HG03571 (cell line): ENCODE results near the gene NRBF2.
"Not testable (repeated sequence)": the region's sequence is repeated elsewhere in the genome, so short reads cannot be mapped to it uniquely, and the experiment has no call there.

Experiments
- ATAC-seq: cut with Tn5 transposase; IDR thresholded peaks from one replicate; pipeline ENCODE4 v1.9.1; 2021; ENCODE audit not compliant: unreplicated experiment

The NRBF2 gene

DNA sequence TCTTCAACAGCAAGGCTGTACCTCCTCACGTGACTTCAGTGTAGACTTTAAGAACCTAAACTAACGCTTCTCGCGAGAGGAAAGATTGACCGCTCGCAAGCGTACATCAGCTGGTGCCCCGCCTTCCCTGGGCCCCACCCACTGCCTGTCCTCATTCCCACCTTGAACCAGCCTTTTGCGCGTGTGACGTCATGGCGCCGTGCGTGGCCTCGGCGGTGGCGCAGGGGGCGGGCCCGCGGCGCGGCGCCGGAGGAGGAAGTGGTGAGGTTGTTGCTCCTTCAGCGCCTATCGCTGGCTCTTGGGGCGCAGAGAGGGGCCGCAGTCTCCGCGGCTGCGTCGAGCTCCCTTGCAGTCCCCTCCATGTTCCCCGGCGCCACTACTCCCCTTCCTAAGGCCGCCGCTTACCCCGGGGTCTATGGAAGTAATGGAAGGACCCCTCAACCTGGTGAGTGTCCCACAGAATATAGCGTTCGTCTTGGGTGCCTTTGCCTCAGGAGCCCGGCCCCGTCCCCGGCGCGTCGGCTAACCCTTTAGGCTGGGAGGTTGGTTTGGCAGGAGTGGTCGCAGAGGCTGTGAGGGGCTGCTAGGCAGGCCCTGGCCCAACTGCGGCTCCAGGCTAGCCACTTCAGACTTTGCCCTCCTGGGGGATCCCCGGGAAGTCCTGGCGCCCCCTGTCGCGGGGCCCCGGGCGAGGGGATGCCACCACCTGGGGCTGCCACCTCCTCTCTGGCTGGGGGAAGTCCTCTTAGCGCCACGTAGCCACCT, at the start of gene NRBF2:
Gene NRBF2 (plus strand): TSS at position 273 of the 765 bp plus-strand sequence. CDS start 143 bp downstream, at position 416.
- peak; percentile 97 for ATAC-seq

DNA sequence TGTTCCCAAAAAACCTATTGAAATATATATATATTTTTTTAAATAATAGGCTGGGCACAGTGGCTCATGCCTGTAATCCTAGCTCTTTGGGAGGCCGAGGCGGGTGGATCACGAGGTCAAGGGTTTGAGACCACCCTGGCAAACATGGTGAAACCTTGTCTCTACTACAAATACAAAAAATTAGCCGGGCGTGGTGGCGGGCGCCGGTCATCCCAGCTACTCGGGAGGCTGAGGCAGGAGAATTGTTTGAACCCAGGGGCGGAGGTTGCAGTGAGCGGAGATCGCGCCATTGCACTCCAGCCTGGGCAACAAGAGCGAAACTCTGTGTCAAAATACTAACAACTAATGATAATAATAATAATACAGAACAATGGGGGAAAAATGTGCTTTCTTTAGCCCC, 49.7 kb upstream of the NRBF2 start:
- not testable (repeated sequence) for ATAC-seq

DNA sequence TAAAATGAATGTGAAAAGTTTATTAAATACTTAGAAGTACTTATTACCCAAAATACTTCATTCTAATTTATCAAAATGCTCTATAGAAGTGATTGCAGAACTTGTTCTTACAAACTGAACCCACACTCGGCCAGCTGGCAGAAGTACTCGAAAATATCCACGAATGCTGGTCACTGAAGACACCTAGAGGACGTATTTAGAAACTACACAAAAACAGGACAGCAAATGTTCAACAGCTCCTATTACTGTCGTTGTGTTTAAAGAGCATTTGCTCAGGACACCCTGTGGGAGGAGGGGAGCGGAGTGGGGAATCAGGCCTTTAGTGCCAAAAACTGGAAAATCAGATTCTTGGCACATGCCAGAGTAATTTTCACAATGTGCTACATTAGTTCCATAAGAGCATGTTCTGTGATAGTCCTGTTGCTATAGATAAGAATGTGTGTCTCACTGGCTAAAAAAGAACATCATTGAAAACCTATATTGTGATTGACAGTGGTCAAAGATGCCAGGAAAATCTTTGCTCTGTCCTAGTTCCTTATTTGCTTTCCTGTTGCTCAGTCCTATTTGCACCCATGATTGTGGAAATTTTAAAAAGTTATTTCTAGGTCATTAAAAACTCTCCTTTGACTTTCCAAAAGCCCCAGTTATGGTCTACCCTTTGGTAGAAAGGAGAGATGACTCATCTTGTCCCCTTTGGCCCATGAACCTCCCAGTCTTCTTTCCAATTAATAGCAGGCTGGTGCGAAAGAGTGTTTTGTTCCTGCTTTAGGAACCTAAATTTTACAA, 49.0 kb upstream of the NRBF2 start:
- ATAC-seq = no peak

DNA sequence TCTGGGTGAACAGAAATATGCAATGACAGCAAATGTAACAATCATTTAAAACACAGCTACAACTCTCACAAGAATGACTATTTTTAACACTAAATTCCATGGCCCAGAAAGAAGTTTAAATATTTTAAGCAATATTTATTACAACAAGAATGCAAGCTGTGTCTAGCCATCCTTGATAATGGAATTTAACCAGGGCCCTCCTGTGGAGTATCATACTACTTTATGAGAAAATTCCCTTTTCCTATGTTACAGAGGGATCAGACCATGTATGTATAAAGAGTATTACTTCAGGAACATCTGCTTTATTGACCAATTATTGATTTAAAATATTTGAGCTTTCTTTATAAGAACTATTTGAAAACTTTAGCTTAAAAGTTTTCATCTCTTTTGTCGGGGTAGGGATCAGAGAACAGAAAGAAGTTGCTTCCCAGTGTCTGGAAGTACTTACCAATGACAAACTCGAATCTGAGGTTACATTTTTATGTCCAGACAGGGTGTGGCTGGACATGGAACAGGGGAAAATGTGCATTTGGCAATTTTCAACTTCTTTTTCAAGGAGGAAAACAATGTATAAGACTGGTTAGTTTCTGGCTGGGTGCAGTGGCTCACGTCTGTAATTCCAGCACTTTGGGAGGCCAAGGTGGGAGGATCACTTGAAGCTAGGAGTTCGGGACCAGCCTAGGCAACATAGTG, 48.3 kb upstream of the NRBF2 start:
- no peak for ATAC-seq

DNA sequence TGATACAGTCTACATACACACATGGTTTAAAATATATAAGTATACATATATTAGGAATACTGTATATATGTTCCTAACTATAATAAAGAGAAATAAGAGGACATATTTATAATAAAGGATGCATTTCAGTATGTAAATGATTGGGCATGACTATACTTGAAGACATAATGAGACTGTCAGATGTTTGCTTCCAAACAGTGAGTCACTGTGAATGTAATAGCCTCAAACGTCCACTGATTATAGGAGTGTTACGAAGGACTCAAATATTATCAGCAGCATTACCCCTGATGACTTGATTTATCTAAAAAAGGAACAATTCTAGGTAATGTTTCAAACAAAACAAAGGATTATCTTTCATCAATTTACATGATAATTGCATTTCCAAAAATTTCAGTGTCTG, 39.9 kb upstream of the NRBF2 start:
- ATAC-seq = no peak

DNA sequence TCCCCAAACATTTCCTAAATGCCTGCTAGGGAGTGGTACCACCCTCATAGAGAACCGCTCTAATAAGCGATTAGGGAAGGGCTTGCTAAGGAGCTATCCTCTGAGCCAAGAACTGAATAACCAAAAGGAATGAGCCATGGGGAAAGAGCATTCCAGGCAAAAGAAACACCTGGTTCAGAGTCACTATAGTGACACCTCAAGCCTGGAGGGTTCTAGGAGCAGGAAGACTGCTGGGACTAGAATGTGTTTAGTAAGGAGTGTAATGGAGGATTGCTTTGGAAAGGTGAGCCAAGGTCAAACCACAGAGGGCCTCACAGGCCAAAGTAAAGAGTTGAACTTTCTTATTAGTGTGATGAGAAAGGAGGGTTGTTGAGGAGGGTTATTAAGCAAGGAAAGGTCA, 38.7 kb upstream of the NRBF2 start:
- ATAC-seq = no peak

DNA sequence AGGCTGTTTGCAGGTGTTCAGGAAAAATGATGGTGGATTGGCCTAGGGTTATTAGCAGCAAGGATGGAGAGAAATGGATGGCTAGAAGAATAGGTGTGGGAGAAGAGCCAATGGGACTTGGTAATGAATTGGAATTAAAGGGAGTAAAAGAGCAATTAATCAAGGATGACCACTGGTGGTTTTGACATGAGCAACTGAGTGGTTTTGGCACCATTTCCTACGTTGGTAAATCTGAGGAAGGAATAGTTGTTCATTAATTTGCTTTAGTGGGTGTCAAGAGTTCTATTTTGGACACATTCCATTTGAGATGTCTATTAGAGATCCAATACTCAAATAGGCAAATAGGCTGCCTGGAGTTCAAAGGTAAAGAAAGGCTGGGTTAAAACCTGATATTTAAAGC, 38.2 kb upstream of the NRBF2 start:
- ATAC-seq = no peak

DNA sequence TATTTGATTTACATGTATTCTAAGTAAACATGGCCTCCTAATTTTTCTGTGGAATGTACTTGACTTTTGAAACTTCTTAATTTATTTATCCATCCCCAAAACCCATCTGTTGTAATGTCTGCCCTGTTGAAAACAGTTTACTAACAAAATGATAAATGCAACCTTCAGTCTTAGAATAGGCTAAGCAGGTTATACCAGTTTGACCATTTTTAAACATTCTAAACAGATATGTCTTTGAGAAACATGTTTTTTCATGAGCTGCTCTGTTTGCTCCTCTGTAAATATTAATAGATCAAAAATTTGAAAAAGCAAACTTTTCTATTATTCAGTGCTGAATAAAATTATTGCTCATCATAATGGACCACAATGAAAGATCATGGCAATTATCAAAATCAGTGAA, 33.4 kb upstream of the NRBF2 start:
- ATAC-seq = no peak

DNA sequence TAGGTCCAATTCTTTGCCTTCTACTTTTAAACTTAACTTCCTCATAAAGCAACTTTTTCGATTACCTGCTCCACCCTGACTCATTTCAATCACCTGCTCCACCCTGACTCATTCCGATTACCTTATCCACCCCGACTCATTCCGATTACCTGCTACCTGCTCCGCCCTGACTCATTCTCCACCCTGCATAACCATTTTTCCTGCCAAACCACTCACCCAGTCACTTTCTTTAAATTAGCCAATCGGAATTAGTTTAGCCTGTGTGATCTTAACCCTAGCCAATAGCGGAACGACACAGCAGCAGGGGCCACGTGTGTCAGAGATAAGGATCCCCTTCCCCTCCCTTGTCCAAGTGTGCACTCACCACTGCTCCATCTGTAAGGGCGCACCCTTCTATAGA, 32.0 kb upstream of the NRBF2 start:
- not testable (repeated sequence) for ATAC-seq

DNA sequence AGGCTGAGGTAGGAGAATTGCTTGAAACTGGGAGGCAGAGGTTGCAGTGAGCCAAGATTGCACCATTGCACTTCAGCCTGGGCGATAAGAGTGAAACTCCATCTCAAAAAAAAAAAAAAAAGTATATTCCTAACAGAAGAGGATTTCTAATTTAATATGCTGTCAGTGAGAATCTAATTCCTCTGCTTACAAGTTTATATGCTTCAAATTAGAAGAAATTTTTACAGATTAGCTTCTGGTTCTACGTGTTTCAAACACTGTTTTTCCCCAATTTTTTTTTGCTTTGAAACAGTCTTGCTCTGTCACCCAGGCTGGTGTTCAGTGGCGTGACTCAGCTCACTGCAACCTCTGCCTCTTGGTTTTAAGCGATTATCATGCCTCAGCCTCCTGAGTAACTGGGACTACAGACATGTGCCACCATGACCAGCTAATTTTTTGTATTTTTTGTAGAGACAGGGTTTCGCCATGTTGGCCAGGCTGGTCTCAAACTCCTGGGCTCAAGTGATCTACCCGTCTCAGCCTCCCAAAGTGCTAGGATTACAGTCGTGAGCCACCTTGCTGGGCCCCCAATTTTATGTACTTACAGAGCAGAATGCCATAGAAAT, 30.7 kb upstream of the NRBF2 start:
- not testable (repeated sequence) for ATAC-seq

DNA sequence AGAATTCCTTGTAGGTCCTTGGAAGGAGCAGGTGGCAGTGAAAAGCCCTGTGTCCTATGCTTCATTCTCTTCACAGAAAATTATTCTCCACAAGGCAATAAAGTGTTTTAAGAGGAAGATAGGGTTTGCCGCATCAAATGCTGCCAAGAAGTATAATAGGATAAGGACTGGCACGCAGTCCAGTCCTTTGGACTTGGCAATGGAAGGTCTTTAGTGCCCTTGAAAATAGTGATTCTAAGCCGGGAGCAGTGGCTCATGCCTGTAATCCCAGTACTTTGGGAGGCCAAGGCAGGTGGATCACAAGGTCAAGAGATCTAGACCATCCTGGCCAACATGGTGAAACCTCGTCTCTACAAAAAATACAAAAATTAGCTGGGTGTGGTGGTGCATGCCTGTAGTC, 29.9 kb upstream of the NRBF2 start:
- ATAC-seq = not testable (repeated sequence)

DNA sequence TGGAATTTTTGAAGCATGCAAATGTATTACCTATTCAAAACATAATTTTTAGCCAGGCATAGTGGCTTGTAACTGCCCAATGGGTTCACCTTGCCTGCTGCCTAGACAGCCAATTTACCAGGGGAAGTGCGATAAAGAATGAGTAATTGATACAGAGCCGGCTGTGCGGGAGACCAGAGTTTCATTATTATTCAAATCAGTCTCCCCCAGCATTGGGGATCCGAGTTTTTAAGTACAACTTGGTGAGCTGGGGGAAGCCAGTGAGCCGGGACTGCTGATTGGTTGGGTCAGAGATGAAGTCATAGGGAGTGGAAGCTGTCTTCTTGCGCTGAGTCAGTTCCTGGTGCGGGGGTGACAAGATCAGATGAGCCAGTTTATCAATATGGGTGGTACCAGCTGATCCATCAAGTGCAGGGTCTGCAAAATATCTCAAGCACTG, 29.1 kb upstream of the NRBF2 start:
- no peak for ATAC-seq

DNA sequence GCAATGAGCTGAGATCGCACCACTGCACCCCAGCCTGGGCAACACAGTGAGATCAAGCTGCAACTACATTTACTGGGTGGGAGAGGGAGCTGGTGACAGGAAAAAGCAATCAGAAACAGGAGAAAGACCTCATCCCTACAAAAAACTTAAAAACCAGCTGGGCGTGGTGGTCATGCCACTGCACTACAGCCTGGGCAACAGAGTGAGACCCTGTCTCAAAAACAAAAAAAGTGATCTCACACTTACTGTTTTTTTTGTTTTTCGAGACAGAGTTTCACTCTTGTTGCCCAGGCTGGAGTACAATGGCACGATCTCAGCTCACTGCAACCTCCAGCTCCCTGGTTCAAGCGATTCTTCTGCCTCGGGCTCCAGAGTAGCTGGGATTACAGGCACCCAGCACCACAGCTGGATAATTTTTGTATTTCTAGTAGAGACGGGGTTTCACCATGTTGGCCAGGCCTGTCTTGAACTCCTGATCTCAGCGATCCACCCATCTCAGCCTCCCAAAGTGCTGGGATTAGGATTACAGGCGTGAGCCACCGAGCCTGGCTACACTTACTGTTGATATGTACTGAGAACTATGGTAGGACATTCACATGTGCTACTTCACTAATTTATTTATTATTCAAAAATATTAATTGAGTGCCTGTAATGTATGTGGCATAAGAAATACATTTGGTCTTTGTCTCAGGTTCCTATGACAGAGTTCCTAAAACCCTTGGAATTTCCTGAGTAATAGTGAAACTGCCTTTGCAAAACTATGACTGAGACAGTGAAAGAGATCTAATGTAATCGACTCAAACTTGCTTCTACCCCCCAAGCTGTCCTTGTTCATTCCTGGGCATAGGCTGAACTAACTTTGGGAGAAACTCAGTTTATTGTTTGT, 27.7 kb upstream of the NRBF2 start:
- no peak for ATAC-seq

DNA sequence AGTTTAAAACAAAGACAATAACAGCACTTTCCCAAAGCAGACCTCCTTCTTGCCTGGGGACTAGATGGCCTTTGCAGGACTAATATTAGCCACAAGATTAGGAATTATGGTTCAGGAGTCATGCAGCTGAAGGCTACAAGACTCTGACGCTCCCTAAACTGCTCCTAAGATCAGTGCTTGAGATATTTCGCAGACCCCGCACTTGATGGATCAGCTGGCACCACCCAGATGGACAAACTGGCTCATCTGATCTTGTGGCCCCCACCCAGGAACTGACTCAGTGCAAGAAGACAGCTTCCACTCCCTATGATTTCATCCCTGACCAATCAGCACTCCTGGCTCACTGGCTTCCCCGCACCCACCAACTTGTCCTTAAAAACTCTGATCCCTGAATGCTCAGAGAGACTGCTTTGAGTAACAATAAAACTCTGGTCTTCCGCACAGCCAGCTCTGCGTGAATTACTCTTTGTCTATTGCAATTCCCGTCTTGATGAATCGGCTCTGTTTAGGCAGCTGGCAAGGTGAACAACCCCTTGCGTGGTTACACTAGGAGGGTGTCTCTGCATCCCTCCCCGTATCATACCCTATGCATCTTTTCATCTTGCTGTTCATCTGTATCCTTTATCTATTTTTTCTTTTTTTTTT, 26.9 kb upstream of the NRBF2 start:
- no peak for ATAC-seq

DNA sequence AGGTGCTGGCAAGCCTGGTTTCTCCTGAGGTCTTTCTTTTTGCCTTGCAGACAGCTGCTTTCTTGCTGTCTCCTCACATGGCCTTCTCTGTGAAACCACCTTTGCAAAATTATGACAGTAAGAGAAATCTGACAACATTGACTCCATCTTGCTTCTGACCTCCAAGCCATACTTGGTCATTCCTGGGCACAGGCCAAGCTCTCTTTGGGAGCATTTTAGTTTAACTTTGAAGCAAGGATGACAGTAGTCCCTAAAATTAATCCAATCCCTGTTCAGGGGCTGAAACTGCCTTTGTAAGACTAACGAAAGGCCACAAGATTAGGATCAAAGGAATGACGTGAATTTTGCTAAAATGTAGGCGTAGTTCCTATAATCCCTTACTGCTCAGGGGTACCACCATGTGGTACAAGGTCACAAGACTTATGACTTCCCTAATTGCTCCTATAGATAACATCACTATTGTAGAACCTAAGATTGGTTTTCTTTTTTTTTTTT, 25.1 kb upstream of the NRBF2 start:
- no peak for ATAC-seq

DNA sequence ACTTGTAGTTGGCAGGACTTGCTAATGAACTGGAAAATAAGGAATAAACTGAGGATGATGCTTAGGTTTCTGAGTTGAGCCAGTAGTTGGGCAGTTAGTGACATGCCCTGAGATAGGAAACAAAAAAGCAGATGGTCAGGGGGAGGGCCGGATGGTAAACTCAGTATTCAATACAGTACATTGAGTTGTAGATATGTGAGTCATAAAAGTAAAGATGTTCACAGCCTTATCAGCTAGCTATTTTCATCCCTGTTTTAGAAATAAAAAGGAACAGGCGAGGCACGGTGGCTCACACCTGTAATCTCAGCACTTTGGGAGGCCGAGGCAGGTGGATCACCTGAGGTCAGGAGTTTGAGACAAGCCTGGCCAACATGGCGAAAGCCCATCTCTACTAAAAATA, 22.2 kb upstream of the NRBF2 start:
- no peak for ATAC-seq

DNA sequence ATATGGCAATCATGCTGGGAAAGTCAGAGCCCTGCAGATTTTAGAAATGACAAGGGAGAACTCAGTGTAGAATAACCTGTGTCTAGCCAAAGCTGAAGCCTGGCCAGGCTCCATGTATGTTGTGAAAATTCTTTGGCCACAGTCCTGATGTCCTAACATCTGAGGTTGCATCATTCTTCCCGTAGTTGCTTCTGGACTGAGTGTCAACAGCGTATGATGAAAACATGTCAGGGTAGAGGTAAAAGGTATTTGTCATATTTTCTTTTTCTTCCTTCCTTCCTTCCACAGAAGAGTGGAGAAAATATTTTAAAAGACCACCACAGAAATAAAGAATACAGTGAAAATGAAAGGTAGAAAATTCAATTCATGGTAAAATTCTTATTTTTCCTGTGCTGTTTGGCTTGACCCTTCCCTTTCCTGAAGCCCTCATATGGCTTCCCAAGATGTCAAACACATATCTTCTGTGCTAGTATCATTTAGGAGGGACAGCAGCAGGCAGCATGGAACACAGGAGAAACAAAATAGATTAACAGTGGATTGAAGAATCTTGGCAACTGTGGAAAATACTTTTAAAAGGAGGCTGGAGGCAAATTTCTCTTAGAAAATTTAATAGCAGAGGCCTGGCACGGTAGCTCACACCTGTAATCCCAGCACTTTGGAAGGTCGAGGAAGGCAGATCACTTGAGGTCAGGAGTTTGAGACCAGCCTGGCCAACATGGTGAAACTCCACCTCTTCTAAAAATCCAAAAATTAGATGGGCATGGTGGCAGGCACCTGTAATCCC, 18.9 kb upstream of the NRBF2 start:
- ATAC-seq = no peak

DNA sequence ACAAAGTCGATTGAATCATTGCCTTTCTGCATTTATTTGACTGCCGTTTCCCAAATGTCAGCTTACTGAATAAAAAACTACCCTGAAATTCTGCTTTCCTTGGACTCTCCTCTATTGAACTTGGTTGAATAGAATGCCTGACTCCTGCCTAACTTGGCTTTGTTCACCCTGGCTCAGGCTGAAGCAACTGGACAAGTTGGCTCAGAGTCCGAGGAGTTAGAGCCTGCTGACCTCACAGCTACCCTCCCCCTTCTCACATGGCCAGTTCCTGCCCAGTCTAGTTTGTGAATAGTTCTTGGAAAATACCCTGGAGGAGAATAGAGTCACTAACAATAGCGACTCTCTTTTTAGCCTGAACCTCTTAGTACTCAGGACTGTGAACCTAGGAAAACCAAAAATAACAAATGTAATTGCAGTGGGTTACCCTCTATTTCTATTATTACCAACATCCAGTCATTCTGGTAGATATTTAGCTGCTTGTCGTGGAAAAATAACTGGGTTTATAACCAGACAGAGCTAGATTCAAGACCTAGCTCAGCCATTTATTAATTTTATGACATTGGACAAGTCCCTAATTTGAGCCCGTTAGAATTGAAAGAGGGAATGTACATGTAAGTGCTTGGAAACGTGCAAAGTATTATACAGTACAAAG, 17.3 kb upstream of the NRBF2 start:
- ATAC-seq = no peak
